Measurements from ENCODE around the gene DCLK3. TPM values are rescaled to one million over a fixed set of nuclear protein-coding genes. Genes with fewer than 3 reads are reported as not detected.

DCLK3 gene
- total and polyA plus RNA-seq, 2 donors (not counting 1 experiment from before 2014, with no cell fraction given): not detected

DNA sequence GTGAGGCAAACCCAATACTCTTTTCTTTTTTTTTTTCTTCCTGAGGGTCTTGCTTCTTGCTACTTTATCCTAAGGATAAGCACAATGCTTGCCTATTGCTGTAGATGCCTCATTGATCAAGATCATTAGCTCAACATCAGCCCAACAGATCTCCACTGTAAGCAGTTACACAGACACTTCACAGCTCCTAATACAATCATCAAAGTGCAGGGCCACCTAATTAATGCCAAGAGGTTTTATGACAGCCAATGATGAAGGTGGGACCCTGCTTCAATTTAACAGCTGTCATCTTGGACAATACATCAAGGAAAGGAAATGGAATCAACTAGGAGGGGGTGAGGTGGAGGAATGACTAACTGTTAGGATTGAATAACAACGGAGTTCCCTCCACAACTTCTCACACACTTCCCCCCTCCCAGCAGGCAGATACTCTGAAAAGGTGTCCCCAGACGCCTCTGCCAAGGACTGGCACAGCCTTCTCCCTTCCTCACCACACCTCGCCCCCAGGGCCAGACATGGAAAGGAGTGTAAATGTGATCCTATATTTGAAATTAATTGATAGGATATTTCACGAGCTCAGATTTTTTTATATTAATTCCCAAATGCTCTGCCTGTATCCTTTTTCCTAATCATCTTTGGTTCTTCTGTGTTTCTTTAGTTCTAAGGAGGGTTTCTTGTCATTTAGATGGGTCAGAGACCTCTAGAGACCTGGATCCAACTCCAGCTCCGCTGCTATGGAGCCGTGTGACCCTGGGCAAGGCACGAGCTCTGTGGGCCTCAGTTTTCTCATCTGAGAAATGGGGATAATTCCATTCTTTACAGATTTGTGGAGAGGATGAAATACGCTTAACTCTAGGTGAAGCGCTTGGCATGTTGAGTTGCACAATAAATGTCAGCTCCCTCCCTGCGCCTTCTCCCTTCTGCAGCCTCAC lies 1.2 kb downstream of the DCLK3 start:
- H3K79me2 ChIP-seq (ENCODE audit: control insufficient read depth, insufficient read depth, low read length): no peaks in the 10 kb centered on the region
- 75% methylated on average over 4 of the region's 10 CpGs for WGBS (ENCODE audit: insufficient coverage)

More for the DNA sequence above, 1.2 kb downstream of the DCLK3 start:
- no peak for TF ChIP-seq EZH2 (IDR thresholded peaks at IDR 0.05; ENCODE audit: borderline replicate concordance, insufficient read depth, low read depth, low read length, poor library complexity, severe bottlenecking)
- TF ChIP-seq, protein P1, sequence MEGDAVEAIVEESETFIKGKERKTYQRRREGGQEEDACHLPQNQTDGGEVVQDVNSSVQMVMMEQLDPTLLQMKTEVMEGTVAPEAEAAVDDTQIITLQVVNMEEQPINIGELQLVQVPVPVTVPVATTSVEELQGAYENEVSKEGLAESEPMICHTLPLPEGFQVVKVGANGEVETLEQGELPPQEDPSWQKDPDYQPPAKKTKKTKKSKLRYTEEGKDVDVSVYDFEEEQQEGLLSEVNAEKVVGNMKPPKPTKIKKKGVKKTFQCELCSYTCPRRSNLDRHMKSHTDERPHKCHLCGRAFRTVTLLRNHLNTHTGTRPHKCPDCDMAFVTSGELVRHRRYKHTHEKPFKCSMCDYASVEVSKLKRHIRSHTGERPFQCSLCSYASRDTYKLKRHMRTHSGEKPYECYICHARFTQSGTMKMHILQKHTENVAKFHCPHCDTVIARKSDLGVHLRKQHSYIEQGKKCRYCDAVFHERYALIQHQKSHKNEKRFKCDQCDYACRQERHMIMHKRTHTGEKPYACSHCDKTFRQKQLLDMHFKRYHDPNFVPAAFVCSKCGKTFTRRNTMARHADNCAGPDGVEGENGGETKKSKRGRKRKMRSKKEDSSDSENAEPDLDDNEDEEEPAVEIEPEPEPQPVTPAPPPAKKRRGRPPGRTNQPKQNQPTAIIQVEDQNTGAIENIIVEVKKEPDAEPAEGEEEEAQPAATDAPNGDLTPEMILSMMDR (IDR thresholded peaks at IDR 0.05): no peak
- H3K36me3 ChIP-seq (replicated peaks in 1 of 2; ENCODE audit: control extremely low read depth in 1 of 2, control insufficient read depth in 1 of 2, extremely low read depth in 1 of 2, insufficient read depth in 2 of 2, low read length in 1 of 2): no peaks in the 10 kb centered on the region
- no peak overlapping the region for H2AFZ ChIP-seq (ENCODE audit: insufficient read depth, low read depth, low read length, poor library complexity, severe bottlenecking)
- no peak overlapping the region for H3K9ac ChIP-seq (ENCODE audit: low read length)
- no peak for ATAC-seq (ENCODE audit: low read depth)
- ChIA-PET POLR2A (no interaction called here), CTCF (interaction anchor here (0.7 kb wide), 1 partner anchor 9 kb away, joined by 3 read pairs; no protein-coding TSS in a partner anchor)
- H3K4me3 ChIP-seq (ENCODE audit: control extremely low read depth in 1 of 5, extremely low read depth in 1 of 5, insufficient read depth in 1 of 5, low read depth in 2 of 5, low read length in 4 of 5): no peak overlapping the region
- intact Hi-C loops (cut with micrococcal nuclease): no loop called here
- H3K4me1 ChIP-seq (ENCODE audit: control insufficient read depth in 2 of 2, insufficient read depth in 2 of 2, low read length in 2 of 2): peaks cover 0 to 4% of the 10 kb centered on the region in 2 donors
- H3K4me1 Mint-ChIP-seq: peaks cover 10% of the 10 kb centered on the region
- H3K27me3 ChIP-seq (replicated peaks in 1 of 4; ENCODE audit: control extremely low read depth in 1 of 4, control insufficient read depth in 3 of 4, insufficient read depth in 4 of 4, low read length in 3 of 4): peaks cover 0 to 33% (median 20%) of the 10 kb centered on the region in 4 experiments
- H3K27ac Mint-ChIP-seq: no peak overlapping the region
- peaks cover 70% of the 10 kb centered on the region for H3K27me3 Mint-ChIP-seq
- no peak for DNase-seq
- H3K9me3 Mint-ChIP-seq (ENCODE audit: insufficient read depth): no peaks in the 10 kb centered on the region
- H3K4me3 Mint-ChIP-seq: peak overlapping the region; percentile 11
- H3K4me2 ChIP-seq (replicated peaks; ENCODE audit: low read depth, low read length, poor library complexity, severe bottlenecking): no peak overlapping the region
- no peaks in the 10 kb centered on the region for H4K20me1 ChIP-seq (ENCODE audit: control insufficient read depth, insufficient read depth, low read length, poor library complexity, severe bottlenecking)
- peaks cover 0 to 8% (median 0%) of the 10 kb centered on the region in 3 donors for H3K9me3 ChIP-seq (ENCODE audit: control extremely low read depth in 1 of 3, control insufficient read depth in 2 of 3, insufficient read depth in 1 of 3, low read length in 2 of 3)
- H3K27ac ChIP-seq (ENCODE audit: low read length in 2 of 2): no peak overlapping the region

Measured in B cell (primary cell).